ENCODE data around the gene ANKRD63. TPM values are rescaled to one million over a fixed set of nuclear protein-coding genes. Genes with fewer than 3 reads are reported as not detected.
A peak's percentile ranks its signal among the peaks of the same experiment; 100 is the strongest.

ANKRD63 gene
- total and polyA plus RNA-seq, 9 of the 15 experiments (the other 6 are each of a cell fraction or from before 2014, with no cell fraction given): 1.3 to 2.0 (median 1.8) TPM; not detected in 6

GRCh38 chr15:40330368-40330836, 47.5 kb upstream of the ANKRD63 start (continued):
- TF ChIP-seq, protein P1, sequence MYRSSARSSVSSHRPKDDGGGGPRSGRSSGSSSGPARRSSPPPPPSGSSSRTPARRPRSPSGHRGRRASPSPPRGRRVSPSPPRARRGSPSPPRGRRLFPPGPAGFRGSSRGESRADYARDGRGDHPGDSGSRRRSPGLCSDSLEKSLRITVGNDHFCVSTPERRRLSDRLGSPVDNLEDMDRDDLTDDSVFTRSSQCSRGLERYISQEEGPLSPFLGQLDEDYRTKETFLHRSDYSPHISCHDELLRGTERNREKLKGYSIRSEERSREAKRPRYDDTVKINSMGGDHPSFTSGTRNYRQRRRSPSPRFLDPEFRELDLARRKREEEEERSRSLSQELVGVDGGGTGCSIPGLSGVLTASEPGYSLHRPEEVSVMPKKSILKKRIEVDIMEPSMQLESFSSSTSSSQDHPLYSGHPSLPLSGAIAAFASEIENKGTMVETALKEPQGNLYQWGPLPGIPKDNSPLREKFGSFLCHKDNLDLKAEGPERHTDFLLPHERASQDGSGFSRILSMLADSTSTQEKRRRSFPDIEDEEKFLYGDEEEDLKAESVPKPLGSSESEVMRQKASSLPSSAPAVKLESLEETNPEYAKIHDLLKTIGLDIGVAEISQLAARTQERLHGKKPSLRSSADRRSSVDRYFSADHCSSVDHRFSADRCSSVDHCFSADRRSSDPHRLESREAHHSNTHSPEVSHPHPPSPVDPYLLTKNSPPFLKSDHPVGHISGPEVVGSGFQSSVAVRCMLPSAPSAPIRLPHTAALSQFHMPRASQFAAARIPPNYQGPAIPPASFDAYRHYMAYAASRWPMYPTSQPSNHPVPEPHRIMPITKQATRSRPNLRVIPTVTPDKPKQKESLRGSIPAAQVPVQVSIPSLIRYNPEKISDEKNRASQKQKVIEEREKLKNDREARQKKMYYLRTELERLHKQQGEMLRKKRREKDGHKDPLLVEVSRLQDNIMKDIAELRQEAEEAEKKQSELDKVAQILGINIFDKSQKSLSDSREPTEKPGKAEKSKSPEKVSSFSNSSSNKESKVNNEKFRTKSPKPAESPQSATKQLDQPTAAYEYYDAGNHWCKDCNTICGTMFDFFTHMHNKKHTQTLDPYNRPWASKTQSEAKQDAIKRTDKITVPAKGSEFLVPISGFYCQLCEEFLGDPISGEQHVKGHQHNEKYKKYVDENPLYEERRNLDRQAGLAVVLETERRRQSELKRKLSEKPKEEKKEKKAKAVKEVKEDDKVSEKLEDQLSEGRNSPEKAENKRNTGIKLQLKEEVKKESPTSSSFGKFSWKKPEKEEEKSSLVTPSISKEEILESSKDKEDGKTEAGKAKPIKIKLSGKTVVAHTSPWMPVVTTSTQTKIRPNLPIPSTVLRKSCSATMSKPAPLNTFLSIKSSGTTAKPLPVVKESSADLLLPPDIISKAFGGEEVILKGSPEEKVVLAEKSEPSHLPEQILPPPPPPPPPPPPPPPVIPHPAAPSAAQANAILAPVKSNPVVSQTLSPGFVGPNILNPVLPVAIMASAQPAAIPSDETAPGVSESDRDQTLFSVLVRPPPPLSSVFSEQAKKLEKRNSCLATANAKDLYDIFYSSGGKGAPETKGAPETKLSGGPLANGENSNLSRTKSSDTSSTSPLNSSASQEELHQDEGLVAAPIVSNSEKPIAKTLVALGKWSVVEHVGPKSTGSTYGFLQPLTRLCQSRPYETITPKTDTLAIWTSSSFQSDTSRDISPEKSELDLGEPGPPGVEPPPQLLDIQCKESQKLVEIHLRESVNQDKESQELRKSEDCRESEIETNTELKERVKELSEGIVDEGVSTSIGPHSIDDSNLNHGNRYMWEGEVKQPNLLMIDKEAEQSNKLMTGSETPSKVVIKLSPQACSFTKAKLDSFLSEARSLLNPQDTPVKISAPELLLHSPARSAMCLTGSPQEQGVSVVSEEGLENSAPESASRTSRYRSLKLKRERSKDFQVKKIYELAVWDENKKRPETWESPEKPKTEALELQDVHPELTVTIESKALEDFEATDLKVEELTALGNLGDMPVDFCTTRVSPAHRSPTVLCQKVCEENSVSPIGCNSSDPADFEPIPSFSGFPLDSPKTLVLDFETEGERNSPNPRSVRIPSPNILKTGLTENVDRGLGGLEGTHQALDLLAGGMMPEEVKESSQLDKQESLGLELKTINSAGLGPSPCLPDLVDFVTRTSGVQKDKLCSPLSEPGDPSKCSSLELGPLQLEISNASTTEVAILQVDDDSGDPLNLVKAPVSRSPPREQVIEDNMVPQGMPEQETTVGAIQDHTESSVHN (IDR thresholded peaks at IDR 0.05; ENCODE audit: borderline replicate concordance in 1 of 2, low read depth in 1 of 2): no peak
- TF ChIP-seq, protein P2, sequence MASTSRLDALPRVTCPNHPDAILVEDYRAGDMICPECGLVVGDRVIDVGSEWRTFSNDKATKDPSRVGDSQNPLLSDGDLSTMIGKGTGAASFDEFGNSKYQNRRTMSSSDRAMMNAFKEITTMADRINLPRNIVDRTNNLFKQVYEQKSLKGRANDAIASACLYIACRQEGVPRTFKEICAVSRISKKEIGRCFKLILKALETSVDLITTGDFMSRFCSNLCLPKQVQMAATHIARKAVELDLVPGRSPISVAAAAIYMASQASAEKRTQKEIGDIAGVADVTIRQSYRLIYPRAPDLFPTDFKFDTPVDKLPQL (IDR thresholded peaks at IDR 0.05; ENCODE audit: extremely low read depth, insufficient read length): no peak
- TF ChIP-seq FOXP4 (CRISPR knock-in tag; IDR thresholded peaks at IDR 0.05; ENCODE audit: borderline replicate concordance): no peak
- no peak for TF ChIP-seq ARID3A (IDR thresholded peaks at IDR 0.05; ENCODE audit: borderline replicate concordance, low read depth, low read length)
- peak; percentile 25; the same call in 1 of the 2 replicates for TF ChIP-seq JUND (IDR thresholded peaks at IDR 0.05; ENCODE audit: borderline replicate concordance, low read depth, low read length)
- peak; percentile 31; the same call in 2 of the 3 replicates for TF ChIP-seq JUND (tag; IDR thresholded peaks at IDR 0.05; ENCODE audit: borderline replicate concordance, low read depth, low read length)
- 0 out of 2 replicates have a peak, but pooled peaks have one; percentile 32 for TF ChIP-seq NR2C2 (CRISPR knock-in tag; IDR thresholded peaks at IDR 0.05)
- TF ChIP-seq NR2C2 (tag; IDR thresholded peaks at IDR 0.05): no peak; the same call in 1 of the 2 replicates
- TF ChIP-seq, protein P3, sequence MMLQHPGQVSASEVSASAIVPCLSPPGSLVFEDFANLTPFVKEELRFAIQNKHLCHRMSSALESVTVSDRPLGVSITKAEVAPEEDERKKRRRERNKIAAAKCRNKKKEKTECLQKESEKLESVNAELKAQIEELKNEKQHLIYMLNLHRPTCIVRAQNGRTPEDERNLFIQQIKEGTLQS (IDR thresholded peaks at IDR 0.05): 0 out of 2 replicates have a peak, but pooled peaks have one; percentile 11
- TF ChIP-seq, protein P3 (CRISPR knock-in tag; conservative IDR thresholded peaks at IDR 0.05): no peak
- no peak for TF ChIP-seq CC2D1A (IDR thresholded peaks at IDR 0.05)
- TF ChIP-seq NR2C1 (IDR thresholded peaks at IDR 0.05): no peak
- no peak; the same call in 1 of the 2 replicates for TF ChIP-seq NR2C1 (tag; IDR thresholded peaks at IDR 0.05)
- no peak for TF ChIP-seq DIDO1 (tag; IDR thresholded peaks at IDR 0.05; ENCODE audit: low read depth)

All from K562 (cell line).